Transverse colon (tissue), 4 donors: ENCODE data around the gene JARID2. TPM values are rescaled to one million over a fixed set of nuclear protein-coding genes. Genes with fewer than 3 reads are reported as not detected.

Experiments
- DNase-seq: peaks from one replicate; pipeline ENCODE4 v3.0.0-alpha.2; 2019
- H3K27ac ChIP-seq, 4 donors: fragments of 200-600 bp; sonication (generic); 2 replicates each; pipeline ENCODE4 v1.5.1; 2016 to 2018; ENCODE audit warnings: inconsistent platforms in 4 of 4
- H3K27me3 ChIP-seq: fragments of 200-600 bp; sonication (generic); 2 replicates; pipeline ENCODE4 v1.5.1; 2017; ENCODE audit warnings: inconsistent platforms
- H3K36me3 ChIP-seq, 4 donors: fragments of 200-600 bp; sonication (generic); 2 replicates each; pipeline ENCODE4 v1.5.1; 2017 to 2019; ENCODE audit warnings: inconsistent platforms in 4 of 4
- H3K4me1 ChIP-seq, 4 donors: fragments of 200-600 bp; sonication (generic); 2 replicates each; pipeline ENCODE4 v1.5.1; 2017 to 2020; ENCODE audit warnings: inconsistent platforms in 4 of 4
- H3K4me3 ChIP-seq, 4 donors: fragments of 200-600 bp; sonication (generic); 1 replicate in 1 of 4; 2 replicates in 3 of 4; pipeline versions ENCODE4 v1.5.1 to v1.6.1; 2017 to 2019; ENCODE audit warnings: inconsistent platforms in 4 of 4
- H3K9me3 ChIP-seq, 2 donors: fragments of 200-600 bp; sonication (generic); 2 replicates each; pipeline ENCODE4 v1.5.1; 2017 to 2019; ENCODE audit warnings: inconsistent platforms in 2 of 2
- EP300 ChIP-seq: sonication (generic); formaldehyde crosslinking; IDR thresholded peaks from one replicate; pipeline ENCODE4 v1.6.1; 2017; ENCODE audit warnings: antibody characterized with exemption, low read depth
- POLR2A ChIP-seq: fragments of 450-650 bp; IDR thresholded peaks from one replicate; pipeline ENCODE4 v1.6.1; 2016; ENCODE audit warnings: antibody characterized with exemption, mild to moderate bottlenecking, moderate library complexity
- POLR2AphosphoS5 ChIP-seq, 3 donors: sonication (generic); formaldehyde crosslinking; IDR thresholded peaks; one replicate each; pipeline ENCODE4 v1.6.1; 2016; ENCODE audit warnings: antibody characterized with exemption in 3 of 3
- WGBS, 2 donors: methylation state at CpG; one replicate each; pipeline ENCODE4 v1.1.5; 2018; ENCODE audit warnings: low coverage in 1 of 2; 5-methylcytosine and 5-hydroxymethylcytosine counted together
- in situ Hi-C, 4 donors: fragments of 200-750 bp; cut with MboI; loops; one replicate each; pipeline versions ENCODE4 v1.15.0 to v1.15.1; 2017; ENCODE audit warnings: low sequenced_read_pairs in 3 of 4, low pct_ligation_motif_present in 1 of 4, low pct_unique_long_range_greater_than_20kb in 1 of 4
- intact Hi-C: fragments of 100-400 bp; cut with DNase I; formaldehyde crosslinking; loops from one replicate; pipeline ENCODE4 v1.15.1; 2023; ENCODE audit warnings: low total_unique reads
- total RNA-seq, 4 donors: library from RNA; depleted of rRNA; stranded (reverse); fragments of >200 nt; gene quantifications; one replicate each; pipeline ENCODE4 v1.1.0, GENCODE V29; 2016
- TF ChIP-seq, protein P1 (sequence below), 5 experiments: fragments of 200-600 bp in 3 of 5; fragments of 450-650 bp in 2 of 5; sonication (generic) in 3 of 5; IDR thresholded peaks; 1 replicate in 2 of 5; 2 replicates in 3 of 5; pipeline ENCODE4 v1.5.1; 2016 to 2017; ENCODE audit warnings: antibody characterized with exemption in 5 of 5, inconsistent platforms in 3 of 5, mild to moderate bottlenecking in 2 of 5, moderate library complexity in 1 of 5

Gene JARID2
- total RNA-seq, 4 donors from 2014 or later, result 9.4 to 18.7 (median 10.9) TPM

DNA sequence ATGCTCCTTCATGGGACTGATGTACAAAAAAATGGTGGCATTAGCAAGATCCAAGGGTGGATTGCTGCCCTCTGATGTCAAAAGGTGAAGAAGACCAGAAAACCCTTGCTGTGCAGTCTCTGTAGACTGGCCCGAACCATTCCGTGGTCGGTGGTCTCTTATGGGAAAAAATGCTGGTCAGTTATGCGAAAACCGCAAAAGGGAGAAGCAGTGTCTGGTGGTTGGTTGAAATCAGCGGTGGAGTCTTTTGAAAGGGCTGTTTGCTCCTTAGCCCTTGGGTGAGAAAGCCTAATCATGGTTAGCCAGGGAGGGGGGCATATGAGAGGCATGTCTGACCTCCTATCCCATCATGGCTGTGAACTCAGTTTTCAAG is 308.8 kb downstream of the JARID2 start:
- TF ChIP-seq EP300, result no peak
- no peak for TF ChIP-seq POLR2AphosphoS5 (IDR thresholded peaks at IDR 0.05)
- TF ChIP-seq, protein P1, sequence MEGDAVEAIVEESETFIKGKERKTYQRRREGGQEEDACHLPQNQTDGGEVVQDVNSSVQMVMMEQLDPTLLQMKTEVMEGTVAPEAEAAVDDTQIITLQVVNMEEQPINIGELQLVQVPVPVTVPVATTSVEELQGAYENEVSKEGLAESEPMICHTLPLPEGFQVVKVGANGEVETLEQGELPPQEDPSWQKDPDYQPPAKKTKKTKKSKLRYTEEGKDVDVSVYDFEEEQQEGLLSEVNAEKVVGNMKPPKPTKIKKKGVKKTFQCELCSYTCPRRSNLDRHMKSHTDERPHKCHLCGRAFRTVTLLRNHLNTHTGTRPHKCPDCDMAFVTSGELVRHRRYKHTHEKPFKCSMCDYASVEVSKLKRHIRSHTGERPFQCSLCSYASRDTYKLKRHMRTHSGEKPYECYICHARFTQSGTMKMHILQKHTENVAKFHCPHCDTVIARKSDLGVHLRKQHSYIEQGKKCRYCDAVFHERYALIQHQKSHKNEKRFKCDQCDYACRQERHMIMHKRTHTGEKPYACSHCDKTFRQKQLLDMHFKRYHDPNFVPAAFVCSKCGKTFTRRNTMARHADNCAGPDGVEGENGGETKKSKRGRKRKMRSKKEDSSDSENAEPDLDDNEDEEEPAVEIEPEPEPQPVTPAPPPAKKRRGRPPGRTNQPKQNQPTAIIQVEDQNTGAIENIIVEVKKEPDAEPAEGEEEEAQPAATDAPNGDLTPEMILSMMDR (IDR thresholded peaks at IDR 0.05), result no peak
- no peak for TF ChIP-seq POLR2A
- in situ Hi-C loops, result no loop called here
- H3K4me3 ChIP-seq, result no peak overlapping the region
- no peaks in the 10 kb centered on the region for H3K36me3 ChIP-seq
- peaks cover 0 to 4% (median 2%) of the 10 kb centered on the region in 4 donors for H3K4me1 ChIP-seq
- no peak overlapping the region for H3K27ac ChIP-seq
- H3K9me3 ChIP-seq, result no peaks in the 10 kb centered on the region
- intact Hi-C loops, result no loop called here
- DNase-seq, result no peak
- WGBS, 2 donors, result 96% methylated on average over 6 of the region's 6 CpGs; no CpG with 5 or more reads in 1 of the 2 donors
- no peaks in the 10 kb centered on the region for H3K27me3 ChIP-seq

DNA sequence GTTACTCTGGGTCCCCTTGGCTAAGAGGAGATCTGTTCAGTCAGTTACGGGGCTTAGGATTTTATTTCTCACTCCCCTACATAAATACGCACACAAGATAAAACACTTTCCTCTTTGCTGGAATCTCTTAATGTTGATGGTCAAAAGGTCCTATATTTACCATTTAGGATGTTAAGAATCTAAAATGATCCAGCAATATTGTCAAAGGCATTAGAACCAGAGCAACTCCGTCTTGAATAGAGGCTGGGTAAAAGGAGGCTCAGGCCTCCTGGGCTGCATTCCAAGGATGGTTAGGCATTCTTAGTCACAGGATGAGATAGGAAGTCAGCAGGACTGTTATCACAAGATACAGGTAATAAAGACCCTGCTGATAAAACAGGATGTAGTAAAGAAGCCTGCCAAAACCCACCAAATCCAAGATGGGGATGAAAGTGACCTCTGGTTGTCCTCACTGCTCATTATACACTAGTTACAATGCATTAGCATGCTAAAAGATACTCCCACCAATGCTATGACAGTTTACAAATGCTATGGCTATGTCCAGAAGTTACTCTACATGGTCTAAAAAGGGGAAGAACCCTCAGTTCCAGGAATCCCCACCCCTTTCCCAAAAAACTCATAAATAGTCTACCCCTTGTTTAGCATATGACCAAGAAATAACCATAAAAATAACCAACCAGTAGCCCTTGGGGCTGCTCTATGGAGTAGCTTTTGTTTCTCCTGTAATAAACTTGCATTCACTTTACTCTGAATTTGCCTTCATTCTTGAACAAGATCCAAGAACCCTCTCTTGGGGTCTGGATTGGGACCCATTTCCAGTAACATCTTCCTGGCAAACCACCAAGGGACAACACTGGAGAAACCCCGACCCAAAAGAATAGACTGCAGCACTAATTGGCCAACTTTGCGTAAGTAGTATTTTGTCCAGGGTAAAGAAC is 309.5 kb downstream of the JARID2 start:
- Histone ChIP-seq H3K36me3 (no peaks in the 10 kb centered on the region), H3K4me1 (peaks cover 0 to 4% (median 2%) of the 10 kb centered on the region in 4 donors), H3K9me3 (no peaks in the 10 kb centered on the region), H3K27me3 (no peaks in the 10 kb centered on the region), H3K4me3 (no peak overlapping the region), H3K27ac (no peak overlapping the region)
- in situ Hi-C loops (no loop called here), intact Hi-C loops (no loop called here)
- TF ChIP-seq, protein P1 (IDR thresholded peaks at IDR 0.05), result no peak
- TF ChIP-seq POLR2AphosphoS5 (IDR thresholded peaks at IDR 0.05) (no peak), EP300 (no peak), POLR2A (no peak)
- 88 to 100% methylated on average over 3 to 5 of the region's 5 CpGs for WGBS, 2 donors
- DNase-seq, result no peak

DNA sequence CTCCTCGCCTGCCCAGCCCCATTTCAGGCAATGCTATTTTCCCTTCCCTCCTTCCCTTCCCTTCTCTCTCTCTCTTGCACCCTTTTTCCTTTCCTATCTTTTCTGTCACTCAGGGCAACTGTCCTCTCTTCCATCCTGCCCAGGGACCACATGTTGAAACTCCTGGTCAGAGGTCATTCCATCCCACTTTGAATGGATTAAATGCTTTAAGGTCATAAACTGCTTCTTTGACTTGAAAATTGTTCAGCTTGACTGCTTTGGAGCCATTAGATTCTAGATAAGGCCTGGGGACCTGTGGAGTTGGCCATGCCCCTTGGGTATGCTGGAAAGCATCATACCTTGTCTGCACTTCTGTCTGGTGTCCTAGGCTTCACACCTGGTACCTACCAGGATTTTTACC is 310.8 kb downstream of the JARID2 start:
- Histone ChIP-seq H3K9me3 (no peaks in the 10 kb centered on the region), H3K4me3 (no peak overlapping the region), H3K4me1 (no peaks in the 10 kb centered on the region), H3K36me3 (no peaks in the 10 kb centered on the region), H3K27ac (no peak overlapping the region), H3K27me3 (no peaks in the 10 kb centered on the region)
- DNase-seq, result no peak
- no peak for TF ChIP-seq EP300
- TF ChIP-seq POLR2A, result no peak
- no peak for TF ChIP-seq POLR2AphosphoS5 (IDR thresholded peaks at IDR 0.05)
- TF ChIP-seq, protein P1 (IDR thresholded peaks at IDR 0.05), result no peak
- WGBS, 2 donors, result 100% methylated on average over 1 of the region's 1 CpG; no CpG with 5 or more reads in 1 of the 2 donors
- intact Hi-C loops, result no loop called here
- in situ Hi-C loops, result no loop called here

DNA sequence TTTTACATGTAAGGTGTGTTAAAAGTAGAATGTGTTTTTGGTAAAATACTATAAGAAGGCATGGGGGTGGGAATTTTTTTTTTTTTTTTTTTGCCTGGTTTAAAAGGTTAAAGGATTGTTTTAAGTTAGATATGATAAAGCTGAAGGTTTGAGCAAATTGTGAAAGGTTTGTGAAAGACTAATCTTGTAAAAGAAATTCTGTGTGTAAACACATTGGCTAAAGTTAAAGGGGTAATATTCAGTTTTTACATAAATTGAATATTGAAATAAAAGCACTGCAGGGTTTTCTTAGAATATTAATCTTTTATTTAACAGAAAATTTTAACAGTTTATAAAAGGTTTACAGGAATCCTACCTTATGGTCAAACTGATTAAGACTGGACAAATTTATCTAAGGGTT is 311.3 kb downstream of the JARID2 start:
- Histone ChIP-seq H3K4me3 (no peak overlapping the region), H3K9me3 (no peaks in the 10 kb centered on the region), H3K4me1 (peaks cover 0 to 3% (median 0%) of the 10 kb centered on the region in 4 donors), H3K36me3 (no peaks in the 10 kb centered on the region), H3K27ac (no peak overlapping the region), H3K27me3 (no peaks in the 10 kb centered on the region)
- no peak for DNase-seq
- intact Hi-C loops (no loop called here), in situ Hi-C loops (no loop called here)
- TF ChIP-seq, protein P1 (IDR thresholded peaks at IDR 0.05), result no peak
- TF ChIP-seq POLR2A, result no peak
- TF ChIP-seq EP300, result no peak
- no peak for TF ChIP-seq POLR2AphosphoS5 (IDR thresholded peaks at IDR 0.05)
